ENCODE measurements around the gene RPS16. TPM values are rescaled to one million over a fixed set of nuclear protein-coding genes. Genes with fewer than 3 reads are reported as not detected.

Gene RPS16
- total and polyA plus RNA-seq, 2 of the 13 experiments (the other 11 are each of a cell fraction or from before 2014, with no cell fraction given), result 488 to 2,583 TPM

DNA sequence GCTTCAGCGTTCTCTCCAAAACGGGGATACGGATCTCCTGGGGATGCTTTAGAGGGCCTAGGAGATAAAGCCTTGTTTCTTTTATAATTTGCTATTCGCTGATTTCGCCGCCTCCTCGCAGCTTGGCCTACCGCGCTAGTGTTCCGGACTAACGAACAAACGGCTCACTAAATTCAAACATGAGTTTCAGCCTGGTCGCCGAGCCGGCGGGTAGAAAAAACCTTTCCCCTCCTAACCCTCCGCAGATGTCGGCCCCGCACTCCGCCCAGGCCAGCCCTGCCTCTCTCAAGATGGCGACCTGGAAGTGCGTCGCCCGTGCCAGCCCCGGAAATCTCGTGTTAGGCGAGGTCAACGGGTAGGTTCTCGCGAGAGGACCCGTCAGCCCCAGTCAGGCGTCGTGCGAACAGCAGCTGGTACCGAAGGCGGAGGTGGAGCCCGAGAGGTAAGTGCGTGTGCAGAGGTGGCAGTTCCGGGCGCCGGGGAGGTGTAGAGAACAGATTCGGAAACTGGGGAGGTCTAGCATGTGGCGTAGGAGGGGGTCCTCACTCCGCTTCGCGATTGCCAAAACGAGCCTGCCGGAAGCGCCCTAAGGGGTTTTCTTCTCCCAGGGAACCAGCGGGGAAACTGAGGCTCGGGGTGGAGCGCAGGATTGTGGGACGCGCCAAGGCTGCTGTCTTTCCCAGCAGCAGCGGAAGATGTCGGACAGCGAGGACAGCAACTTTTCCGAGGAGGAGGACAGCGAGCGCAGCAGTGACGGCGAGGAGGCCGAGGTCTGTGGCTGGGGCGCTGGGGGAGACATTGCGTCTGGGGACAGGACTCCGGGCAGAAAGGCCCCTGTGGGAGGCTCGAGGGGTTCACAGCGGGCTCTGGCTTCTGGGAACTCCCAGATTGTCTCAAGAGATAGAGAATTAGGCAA, 9.7 kb upstream of the RPS16 start, which contains the start of gene SUPT5H (continued):
- TF ChIP-seq PITX1 (CRISPR knock-in tag; IDR thresholded peaks at IDR 0.05) (0 out of 2 replicates have a peak, but pooled peaks have one; percentile 20), ZNF564 (CRISPR knock-in tag; IDR thresholded peaks at IDR 0.05) (0 out of 2 replicates have a peak, but pooled peaks have one; percentile 33), ONECUT2 (CRISPR knock-in tag; IDR thresholded peaks at IDR 0.05) (no peak), HOXA5 (CRISPR knock-in tag; IDR thresholded peaks at IDR 0.05) (no peak; the same call in 1 of the 2 replicates), REXO4 (CRISPR knock-in tag; IDR thresholded peaks at IDR 0.05; ENCODE audit: borderline replicate concordance) (no peak), ZNF570 (CRISPR knock-in tag; IDR thresholded peaks at IDR 0.05; ENCODE audit: borderline replicate concordance) (no peak), EEA1 (CRISPR knock-in tag; IDR thresholded peaks at IDR 0.05; ENCODE audit: borderline replicate concordance) (peak; percentile 71; the same call in 1 of the 2 replicates), ZC3H13 (CRISPR knock-in tag; IDR thresholded peaks at IDR 0.05) (0 out of 2 replicates have a peak, but pooled peaks have one; percentile 60), SNAI1 (CRISPR knock-in tag; IDR thresholded peaks at IDR 0.05; ENCODE audit: borderline replicate concordance) (no peak; the same call in 1 of the 2 replicates), ZNF674 (CRISPR knock-in tag; IDR thresholded peaks at IDR 0.05; ENCODE audit: low read depth) (no peak), MLLT10 (CRISPR knock-in tag; IDR thresholded peaks at IDR 0.05) (no peak), ISL2 (CRISPR knock-in tag; IDR thresholded peaks at IDR 0.05) (0 out of 2 replicates have a peak, but pooled peaks have one; percentile 56), FOXK1 (CRISPR knock-in tag; IDR thresholded peaks at IDR 0.05; ENCODE audit: borderline replicate concordance, low read depth) (peak; percentile 61), ZNF558 (CRISPR knock-in tag; IDR thresholded peaks at IDR 0.05; ENCODE audit: borderline replicate concordance) (no peak), NFKB2 (CRISPR knock-in tag; IDR thresholded peaks at IDR 0.05; ENCODE audit: borderline replicate concordance) (peak; percentile 89; the same call in 1 of the 2 replicates), NPAS2 (CRISPR knock-in tag; IDR thresholded peaks at IDR 0.05; ENCODE audit: borderline replicate concordance) (no peak), NFE2L1 (CRISPR knock-in tag; IDR thresholded peaks at IDR 0.05; ENCODE audit: borderline replicate concordance) (no peak)
- TF ChIP-seq, protein P1, sequence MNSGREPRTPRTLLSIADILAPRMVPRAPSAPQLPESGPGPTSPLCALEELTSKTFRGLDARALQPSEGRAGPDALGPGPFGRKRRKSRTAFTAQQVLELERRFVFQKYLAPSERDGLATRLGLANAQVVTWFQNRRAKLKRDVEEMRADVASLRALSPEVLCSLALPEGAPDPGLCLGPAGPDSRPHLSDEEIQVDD (CRISPR knock-in tag; IDR thresholded peaks at IDR 0.05; ENCODE audit: borderline replicate concordance), result no peak
- TF ChIP-seq, protein P2, sequence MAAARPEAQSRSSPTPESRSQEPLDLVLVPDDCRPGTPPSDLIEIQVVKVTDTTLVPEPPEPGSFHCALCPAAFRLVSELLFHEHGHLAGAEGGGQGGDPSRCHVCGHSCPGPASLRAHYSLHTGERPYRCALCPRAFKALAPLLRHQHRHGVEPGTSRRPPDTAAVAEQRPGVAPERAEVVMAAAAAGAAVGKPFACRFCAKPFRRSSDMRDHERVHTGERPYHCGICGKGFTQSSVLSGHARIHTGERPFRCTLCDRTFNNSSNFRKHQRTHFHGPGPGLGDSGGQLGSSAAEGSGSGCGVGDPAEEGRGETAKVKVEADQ (CRISPR knock-in tag; IDR thresholded peaks at IDR 0.05; ENCODE audit: borderline replicate concordance), result peak; percentile 98
- TF ChIP-seq, protein P3, sequence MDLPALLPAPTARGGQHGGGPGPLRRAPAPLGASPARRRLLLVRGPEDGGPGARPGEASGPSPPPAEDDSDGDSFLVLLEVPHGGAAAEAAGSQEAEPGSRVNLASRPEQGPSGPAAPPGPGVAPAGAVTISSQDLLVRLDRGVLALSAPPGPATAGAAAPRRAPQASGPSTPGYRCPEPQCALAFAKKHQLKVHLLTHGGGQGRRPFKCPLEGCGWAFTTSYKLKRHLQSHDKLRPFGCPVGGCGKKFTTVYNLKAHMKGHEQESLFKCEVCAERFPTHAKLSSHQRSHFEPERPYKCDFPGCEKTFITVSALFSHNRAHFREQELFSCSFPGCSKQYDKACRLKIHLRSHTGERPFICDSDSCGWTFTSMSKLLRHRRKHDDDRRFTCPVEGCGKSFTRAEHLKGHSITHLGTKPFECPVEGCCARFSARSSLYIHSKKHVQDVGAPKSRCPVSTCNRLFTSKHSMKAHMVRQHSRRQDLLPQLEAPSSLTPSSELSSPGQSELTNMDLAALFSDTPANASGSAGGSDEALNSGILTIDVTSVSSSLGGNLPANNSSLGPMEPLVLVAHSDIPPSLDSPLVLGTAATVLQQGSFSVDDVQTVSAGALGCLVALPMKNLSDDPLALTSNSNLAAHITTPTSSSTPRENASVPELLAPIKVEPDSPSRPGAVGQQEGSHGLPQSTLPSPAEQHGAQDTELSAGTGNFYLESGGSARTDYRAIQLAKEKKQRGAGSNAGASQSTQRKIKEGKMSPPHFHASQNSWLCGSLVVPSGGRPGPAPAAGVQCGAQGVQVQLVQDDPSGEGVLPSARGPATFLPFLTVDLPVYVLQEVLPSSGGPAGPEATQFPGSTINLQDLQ (CRISPR knock-in tag; IDR thresholded peaks at IDR 0.05), result no peak; the same call in 1 of the 2 replicates
- TF ChIP-seq, protein P4, sequence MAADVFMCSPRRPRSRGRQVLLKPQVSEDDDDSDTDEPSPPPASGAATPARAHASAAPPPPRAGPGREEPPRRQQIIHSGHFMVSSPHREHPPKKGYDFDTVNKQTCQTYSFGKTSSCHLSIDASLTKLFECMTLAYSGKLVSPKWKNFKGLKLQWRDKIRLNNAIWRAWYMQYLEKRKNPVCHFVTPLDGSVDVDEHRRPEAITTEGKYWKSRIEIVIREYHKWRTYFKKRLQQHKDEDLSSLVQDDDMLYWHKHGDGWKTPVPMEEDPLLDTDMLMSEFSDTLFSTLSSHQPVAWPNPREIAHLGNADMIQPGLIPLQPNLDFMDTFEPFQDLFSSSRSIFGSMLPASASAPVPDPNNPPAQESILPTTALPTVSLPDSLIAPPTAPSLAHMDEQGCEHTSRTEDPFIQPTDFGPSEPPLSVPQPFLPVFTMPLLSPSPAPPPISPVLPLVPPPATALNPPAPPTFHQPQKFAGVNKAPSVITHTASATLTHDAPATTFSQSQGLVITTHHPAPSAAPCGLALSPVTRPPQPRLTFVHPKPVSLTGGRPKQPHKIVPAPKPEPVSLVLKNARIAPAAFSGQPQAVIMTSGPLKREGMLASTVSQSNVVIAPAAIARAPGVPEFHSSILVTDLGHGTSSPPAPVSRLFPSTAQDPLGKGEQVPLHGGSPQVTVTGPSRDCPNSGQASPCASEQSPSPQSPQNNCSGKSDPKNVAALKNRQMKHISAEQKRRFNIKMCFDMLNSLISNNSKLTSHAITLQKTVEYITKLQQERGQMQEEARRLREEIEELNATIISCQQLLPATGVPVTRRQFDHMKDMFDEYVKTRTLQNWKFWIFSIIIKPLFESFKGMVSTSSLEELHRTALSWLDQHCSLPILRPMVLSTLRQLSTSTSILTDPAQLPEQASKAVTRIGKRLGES (CRISPR knock-in tag; IDR thresholded peaks at IDR 0.05; ENCODE audit: borderline replicate concordance), result no peak

Measured in HepG2 (cell line).